ENCODE results near the gene THRB. TPM values are rescaled to one million over a fixed set of nuclear protein-coding genes. Genes with fewer than 3 reads are reported as not detected.

Gene THRB
- total and polyA plus RNA-seq, 11 donors = 4.8 to 28.5 (median 21.0) TPM

GRCh38 chr3:24139463-24140412 is 354.9 kb downstream of the THRB start:
- ATAC-seq (no peak), DNase-seq (no peak)
- WGBS, 4 donors = 73 to 82% (median 77%) methylated on average over 4 of the region's 4 CpGs
- Histone ChIP-seq H3K27me3 (no peaks in the 10 kb centered on the region), H3K9me3 (no peaks in the 10 kb centered on the region), H3K36me3 (peaks cover 0 to 25% (median 9%) of the 10 kb centered on the region in 9 donors), H3K4me3 (no peak overlapping the region), H3K4me1 (peaks cover 0 to 37% (median 11%) of the 10 kb centered on the region in 12 donors), H3K27ac (peak overlapping the region in 7 of 12 donors; percentile 45 to 71 (median 70))
- intact Hi-C loops (cut with DNase I) = no loop called here
- no peak for TF ChIP-seq CTCF (IDR thresholded peaks at IDR 0.05)
- TF ChIP-seq POLR2A (IDR thresholded peaks at IDR 0.05) = no peak

- peaks cover 0 to 36% (median 11%) of the 10 kb centered on the region in 12 donors for H3K4me1 ChIP-seq
- H3K27ac ChIP-seq = peak overlapping the region in 11 of 12 donors; percentile 29 to 71 (median 56)
- H3K4me3 ChIP-seq = no peak overlapping the region
- H3K27me3 ChIP-seq = no peaks in the 10 kb centered on the region
- ATAC-seq = peak; percentile 37 to 66 (median 51)
- WGBS, 4 donors = 24 to 58% (median 42%) methylated on average over 1 of the region's 1 CpG
- DNase-seq = no peak
- no peaks in the 10 kb centered on the region for H3K9me3 ChIP-seq
- H3K36me3 ChIP-seq = peaks cover 0 to 30% (median 11%) of the 10 kb centered on the region in 9 donors
- intact Hi-C loops (cut with DNase I) = no loop called here
- no peak for TF ChIP-seq CTCF (IDR thresholded peaks at IDR 0.05)
- TF ChIP-seq POLR2A (IDR thresholded peaks at IDR 0.05) = no peak
Measured at GRCh38 chr3:24138876-24139256, 355.8 kb downstream of the THRB start.

- TF ChIP-seq POLR2A (IDR thresholded peaks at IDR 0.05) (no peak), CTCF (IDR thresholded peaks at IDR 0.05) (no peak)
- H3K4me1 ChIP-seq = peaks cover 0 to 36% (median 11%) of the 10 kb centered on the region in 12 donors
- H3K36me3 ChIP-seq = peaks cover 0 to 28% (median 10%) of the 10 kb centered on the region in 9 donors
- H3K4me3 ChIP-seq = no peak overlapping the region
- H3K9me3 ChIP-seq = no peaks in the 10 kb centered on the region
- ATAC-seq = peak; percentile 54 to 89 (median 86)
- H3K27me3 ChIP-seq = no peaks in the 10 kb centered on the region
- peak overlapping the region; percentile 8 to 71 (median 53) for H3K27ac ChIP-seq
- intact Hi-C loops (cut with DNase I) = no loop called here
- DNase-seq = peak in 2 of 5 donors; percentile 25 to 39
- WGBS, 4 donors = 41 to 61% (median 50%) methylated on average over 6 of the region's 6 CpGs
Measured at GRCh38 chr3:24137958-24138875, 356.4 kb downstream of the THRB start.

Data from heart left ventricle (tissue), 16 donors.